Measurements from ENCODE around the gene EFNA5. TPM values are rescaled to one million over a fixed set of nuclear protein-coding genes. Genes with fewer than 3 reads are reported as not detected.
"Not testable (repeated sequence)": the region's sequence is repeated elsewhere in the genome, so short reads cannot be mapped to it uniquely, and the experiment has no call there.

EFNA5 gene
- total RNA-seq, 1 donor from 2014 or later = 10.2 TPM

GRCh38 chr5:107361945-107362344, 308.8 kb downstream of the EFNA5 start:
- peaks cover 6% of the 10 kb centered on the region for H3K4me1 ChIP-seq
- no peak overlapping the region for H3K4me3 ChIP-seq
- H3K27me3 ChIP-seq (ENCODE audit: low read depth) = no peaks in the 10 kb centered on the region
- intact Hi-C loops (cut with DNase I) = no loop called here
- ATAC-seq = peak; percentile 76 to 78
- H3K27ac ChIP-seq = no peak overlapping the region
- TF ChIP-seq CTCF (IDR thresholded peaks at IDR 0.05) = no peak
- H3K9me3 ChIP-seq = no peaks in the 10 kb centered on the region
- DNase-seq = no peak
- H3K36me3 ChIP-seq = no peaks in the 10 kb centered on the region

- no peaks in the 10 kb centered on the region for H3K27me3 ChIP-seq (ENCODE audit: low read depth)
- intact Hi-C loops (cut with DNase I) = no loop called here
- no peak for ATAC-seq
- H3K4me3 ChIP-seq = no peak overlapping the region
- no peak overlapping the region for H3K27ac ChIP-seq
- DNase-seq = no peak
- H3K36me3 ChIP-seq = no peaks in the 10 kb centered on the region
- no peak for TF ChIP-seq CTCF (IDR thresholded peaks at IDR 0.05)
- peaks cover 1% of the 10 kb centered on the region for H3K4me1 ChIP-seq
- H3K9me3 ChIP-seq = no peaks in the 10 kb centered on the region
Measured at GRCh38 chr5:107359916-107360234, 310.9 kb downstream of the EFNA5 start.

GRCh38 chr5:107359033-107359915, 311.5 kb downstream of the EFNA5 start:
- Histone ChIP-seq H3K9me3 (no peaks in the 10 kb centered on the region), H3K4me1 (no peaks in the 10 kb centered on the region), H3K36me3 (no peaks in the 10 kb centered on the region), H3K27ac (no peak overlapping the region), H3K27me3 (ENCODE audit: low read depth) (no peaks in the 10 kb centered on the region), H3K4me3 (no peak overlapping the region)
- no peak for TF ChIP-seq CTCF (IDR thresholded peaks at IDR 0.05)
- DNase-seq = no peak
- no peak for ATAC-seq
- intact Hi-C loops (cut with DNase I) = no loop called here

- intact Hi-C loops (cut with DNase I) = no loop called here
- Histone ChIP-seq H3K27ac (no peak overlapping the region), H3K27me3 (ENCODE audit: low read depth) (no peaks in the 10 kb centered on the region), H3K4me3 (no peak overlapping the region), H3K9me3 (no peaks in the 10 kb centered on the region), H3K4me1 (no peaks in the 10 kb centered on the region), H3K36me3 (no peaks in the 10 kb centered on the region)
- no peak for ATAC-seq
- TF ChIP-seq CTCF (IDR thresholded peaks at IDR 0.05) = no peak
- DNase-seq = no peak
Measured at GRCh38 chr5:107356891-107357290, 313.8 kb downstream of the EFNA5 start.

- H3K27me3 ChIP-seq (ENCODE audit: low read depth) = no peaks in the 10 kb centered on the region
Measured at GRCh38 chr5:107352576-107352975, 318.2 kb downstream of the EFNA5 start.

GRCh38 chr5:107346580-107346979, 324.2 kb downstream of the EFNA5 start:
- H3K27me3 ChIP-seq (ENCODE audit: low read depth); H3K36me3 ChIP-seq; H3K4me1 ChIP-seq; H3K4me3 ChIP-seq; H3K27ac ChIP-seq; intact Hi-C loops (cut with DNase I); ATAC-seq; DNase-seq: not testable (repeated sequence)
- H3K9me3 ChIP-seq = peaks cover 10% of the 10 kb centered on the region

More at GRCh38 chr5:107352576-107352975, 318.2 kb downstream of the EFNA5 start:
- DNase-seq (no peak), ATAC-seq (no peak)
- H3K9me3 ChIP-seq = no peaks in the 10 kb centered on the region
- no peaks in the 10 kb centered on the region for H3K36me3 ChIP-seq
- intact Hi-C loops (cut with DNase I) = no loop called here
- H3K27ac ChIP-seq = no peak overlapping the region
- TF ChIP-seq CTCF (IDR thresholded peaks at IDR 0.05) = no peak
- no peak overlapping the region for H3K4me3 ChIP-seq
- H3K4me1 ChIP-seq = no peaks in the 10 kb centered on the region

Data from lower lobe of right lung (tissue), 2 donors.